Endodermal cell (in vitro differentiated cells): ENCODE measurements around the gene BCKDHA. TPM values are rescaled to one million over a fixed set of nuclear protein-coding genes. Genes with fewer than 3 reads are reported as not detected.

Experiments
- DNase-seq: peaks from one replicate; pipeline ENCODE4 v3.0.0-alpha.2; 2017
- H3K27ac ChIP-seq: 2 replicates; pipeline ENCODE4 v1.5.1; 2013; ENCODE audit warnings: mild to moderate bottlenecking, low read depth, low read length, moderate library complexity
- H3K27me3 ChIP-seq: 2 replicates; pipeline ENCODE4 v1.6.1; 2013; ENCODE audit warnings: mild to moderate bottlenecking, low read length, moderate library complexity; ENCODE audit not compliant: insufficient read depth, control insufficient read depth, poor library complexity, severe bottlenecking
- H3K36me3 ChIP-seq: 2 replicates; pipeline ENCODE4 v1.7.0; 2013; ENCODE audit warnings: mild to moderate bottlenecking, low read length, moderate library complexity; ENCODE audit not compliant: control insufficient read depth, insufficient read depth
- H3K4me1 ChIP-seq: one replicate; pipeline ENCODE4 v1.7.0; 2013; ENCODE audit warnings: low read length; ENCODE audit not compliant: control insufficient read depth, insufficient read depth
- H3K4me3 ChIP-seq: 2 replicates; pipeline ENCODE4 v1.5.1; 2013; ENCODE audit warnings: mild to moderate bottlenecking, low read length, moderate library complexity
- H3K9ac ChIP-seq: 2 replicates; pipeline ENCODE4 v1.6.1; 2013; ENCODE audit warnings: mild to moderate bottlenecking, low read length, moderate library complexity; ENCODE audit not compliant: poor library complexity, severe bottlenecking; ENCODE audit errors: extremely low read depth
- H3K9me3 ChIP-seq: 2 replicates; pipeline ENCODE4 v1.6.1; 2013; ENCODE audit warnings: mild to moderate bottlenecking, low read length, moderate library complexity; ENCODE audit not compliant: control insufficient read depth
- H3K27ac Mint-ChIP-seq: 2 replicates; pipeline ENCODE4 v1.8.0; 2020; ENCODE audit warnings: mixed read lengths
- H3K27me3 Mint-ChIP-seq: 2 replicates; pipeline ENCODE4 v1.8.0; 2021; ENCODE audit warnings: mild to moderate bottlenecking, mixed read lengths; ENCODE audit not compliant: insufficient read depth
- H3K36me3 Mint-ChIP-seq: 2 replicates; pipeline ENCODE4 v1.8.0; 2020; ENCODE audit warnings: low read depth, mixed read lengths
- H3K4me1 Mint-ChIP-seq: 2 replicates; pipeline ENCODE4 v1.8.0; 2020; ENCODE audit warnings: mixed read lengths
- H3K4me3 Mint-ChIP-seq: 2 replicates; pipeline ENCODE4 v1.8.0; 2020; ENCODE audit warnings: mild to moderate bottlenecking, moderate library complexity, mixed read lengths
- H3K9me3 Mint-ChIP-seq: 2 replicates; pipeline ENCODE4 v1.8.0; 2020; ENCODE audit warnings: mild to moderate bottlenecking, mixed read lengths
- WGBS, 2 experiments: methylation state at CpG; one replicate each; pipeline versions ENCODE4 v1.1.5 to v1.1.7; 2013; ENCODE audit warnings: missing lambda C conversion rate in 2 of 2, mixed read lengths in 1 of 2; ENCODE audit not compliant: insufficient coverage in 1 of 2, insufficient read length in 1 of 2; 5-methylcytosine and 5-hydroxymethylcytosine counted together
- total RNA-seq, 2 donors: library from RNA; stranded (reverse); fragmentation: NEBNext Ultra II Directional in 1 of 2; extraction: Animal tissue kit (Norgen Biotek cat#: 25700) in 1 of 2; gene quantifications; 2 replicates in 1 of 2; 3 replicates in 1 of 2; pipeline ENCODE4 v1.2.1, GENCODE V29; 2021
- TF ChIP-seq, protein P1 (sequence below): fragments of 200-600 bp; sonication (generic); conservative IDR thresholded peaks from 2 replicates; pipeline ENCODE4 v1.5.0; 2021; ENCODE audit warnings: antibody characterized with exemption, mild to moderate bottlenecking

Gene BCKDHA
- total RNA-seq, 2 donors from 2014 or later, result 18.0 to 21.6 TPM

DNA sequence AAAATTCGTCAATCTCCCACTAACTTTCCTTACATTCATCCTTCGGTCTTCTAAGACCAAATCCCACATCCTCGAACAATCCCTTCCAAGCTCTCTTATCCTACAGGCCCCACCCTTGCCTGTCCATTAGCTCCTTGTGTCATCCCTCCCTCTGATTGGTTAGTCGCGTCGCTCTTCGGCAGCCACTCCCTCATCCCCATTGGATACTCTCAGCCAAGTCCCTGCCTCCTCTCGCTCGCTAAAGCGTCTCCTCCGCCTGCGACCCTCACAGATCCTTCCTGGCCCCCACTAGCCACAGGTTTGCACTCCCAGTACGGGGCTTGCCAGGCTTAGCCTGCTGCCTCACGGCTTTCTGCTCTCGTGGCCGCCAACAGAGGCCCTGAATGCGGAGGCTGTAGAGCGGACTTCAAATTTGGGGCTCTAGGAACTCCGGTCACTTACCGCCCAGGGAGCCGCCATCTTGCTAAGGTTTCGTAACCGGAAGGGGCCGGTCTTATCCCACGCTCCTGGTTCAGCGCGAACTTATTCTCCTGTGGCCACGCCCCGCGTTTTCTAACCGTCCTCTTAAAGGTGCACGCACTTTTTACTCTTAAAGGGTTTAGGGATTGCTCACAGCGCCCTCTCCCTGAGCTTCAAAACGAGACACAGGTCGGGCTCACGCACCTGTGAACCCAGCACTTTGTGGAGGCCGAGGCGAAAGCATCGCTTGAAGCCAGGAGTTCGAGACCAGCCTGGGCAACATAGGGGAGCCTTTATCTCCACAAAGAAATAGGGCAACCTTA lies 42.0 kb downstream of the BCKDHA start, which contains the start of gene DMAC2:
Gene DMAC2 (minus strand): TSS at position 472 of the 782 bp plus-strand sequence. CDS start 13 bp downstream, at position 459.
- Histone ChIP-seq H3K4me1 (no peaks in the 10 kb centered on the region), H3K4me3 (peak within 1 kb of the TSS; percentile 98), H3K9ac (peak within 1 kb of the TSS; percentile 96), H3K9me3 (no peaks in the 10 kb centered on the region), H3K27ac (peak within 1 kb of the TSS; percentile 90), H3K27me3 (no peaks in the 10 kb centered on the region), H3K36me3 (peaks cover 7% of the 10 kb centered on the region)
- H3K27ac Mint-ChIP-seq, result no peak within 1 kb of the TSS
- no peaks in the 10 kb centered on the region for H3K9me3 Mint-ChIP-seq
- peaks cover 6% of the 10 kb centered on the region for H3K4me1 Mint-ChIP-seq
- 2% methylated on average over 35 to 40 of the region's 40 CpGs for WGBS, 2 experiments
- H3K36me3 Mint-ChIP-seq, result peaks cover 15% of the 10 kb centered on the region
- H3K4me3 Mint-ChIP-seq, result no peak within 1 kb of the TSS
- H3K27me3 Mint-ChIP-seq, result peaks cover 18% of the 10 kb centered on the region
- TF ChIP-seq, protein P1, sequence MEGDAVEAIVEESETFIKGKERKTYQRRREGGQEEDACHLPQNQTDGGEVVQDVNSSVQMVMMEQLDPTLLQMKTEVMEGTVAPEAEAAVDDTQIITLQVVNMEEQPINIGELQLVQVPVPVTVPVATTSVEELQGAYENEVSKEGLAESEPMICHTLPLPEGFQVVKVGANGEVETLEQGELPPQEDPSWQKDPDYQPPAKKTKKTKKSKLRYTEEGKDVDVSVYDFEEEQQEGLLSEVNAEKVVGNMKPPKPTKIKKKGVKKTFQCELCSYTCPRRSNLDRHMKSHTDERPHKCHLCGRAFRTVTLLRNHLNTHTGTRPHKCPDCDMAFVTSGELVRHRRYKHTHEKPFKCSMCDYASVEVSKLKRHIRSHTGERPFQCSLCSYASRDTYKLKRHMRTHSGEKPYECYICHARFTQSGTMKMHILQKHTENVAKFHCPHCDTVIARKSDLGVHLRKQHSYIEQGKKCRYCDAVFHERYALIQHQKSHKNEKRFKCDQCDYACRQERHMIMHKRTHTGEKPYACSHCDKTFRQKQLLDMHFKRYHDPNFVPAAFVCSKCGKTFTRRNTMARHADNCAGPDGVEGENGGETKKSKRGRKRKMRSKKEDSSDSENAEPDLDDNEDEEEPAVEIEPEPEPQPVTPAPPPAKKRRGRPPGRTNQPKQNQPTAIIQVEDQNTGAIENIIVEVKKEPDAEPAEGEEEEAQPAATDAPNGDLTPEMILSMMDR, result peak; percentile 68
- DNase-seq, result peak; percentile 98

DNA sequence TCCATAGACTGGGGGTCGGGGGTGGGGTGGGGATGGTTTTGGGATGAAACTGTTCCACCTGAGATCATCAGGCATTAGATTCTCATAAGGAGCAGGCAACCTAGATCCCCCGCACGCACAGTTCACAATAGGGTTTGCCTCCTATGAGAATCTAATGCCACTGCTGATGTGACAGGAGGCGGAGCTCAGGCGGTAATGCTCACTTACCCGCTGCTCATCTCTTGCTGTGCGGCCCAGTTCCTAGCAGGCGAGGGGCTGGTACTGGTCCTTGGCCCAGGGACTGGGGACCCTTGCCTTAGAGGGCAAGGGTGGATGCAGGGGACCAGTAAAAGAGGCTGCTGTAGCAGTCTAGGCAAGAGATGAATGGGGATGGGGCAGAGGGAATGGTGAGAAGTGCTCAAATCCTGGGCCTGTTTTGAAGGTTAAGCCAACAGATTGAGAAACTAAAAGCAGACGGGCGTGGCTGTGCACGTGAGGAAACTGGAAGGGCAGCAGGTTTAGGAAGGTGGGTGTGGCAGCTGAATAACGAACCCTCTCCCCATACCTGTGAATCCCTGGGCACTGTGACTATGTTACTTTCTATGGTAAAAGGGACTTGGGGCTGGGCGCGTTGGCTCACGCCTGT lies 43.8 kb downstream of the BCKDHA start:
- 75 to 82% methylated on average over 4 to 15 of the region's 15 CpGs for WGBS, 2 experiments
- no peak overlapping the region for H3K4me3 ChIP-seq
- H3K9ac ChIP-seq, result no peak overlapping the region
- H3K9me3 Mint-ChIP-seq, result no peaks in the 10 kb centered on the region
- TF ChIP-seq, protein P1, result no peak
- no peaks in the 10 kb centered on the region for H3K9me3 ChIP-seq
- no peak overlapping the region for H3K4me3 Mint-ChIP-seq
- peaks cover 4% of the 10 kb centered on the region for H3K4me1 Mint-ChIP-seq
- no peak for DNase-seq
- peaks cover 2% of the 10 kb centered on the region for H3K27me3 ChIP-seq
- peaks cover 7% of the 10 kb centered on the region for H3K36me3 ChIP-seq
- H3K27ac Mint-ChIP-seq, result no peak overlapping the region
- H3K27ac ChIP-seq, result no peak overlapping the region
- H3K27me3 Mint-ChIP-seq, result peaks cover 27% of the 10 kb centered on the region
- H3K4me1 ChIP-seq, result no peaks in the 10 kb centered on the region
- H3K36me3 Mint-ChIP-seq, result peaks cover 15% of the 10 kb centered on the region

DNA sequence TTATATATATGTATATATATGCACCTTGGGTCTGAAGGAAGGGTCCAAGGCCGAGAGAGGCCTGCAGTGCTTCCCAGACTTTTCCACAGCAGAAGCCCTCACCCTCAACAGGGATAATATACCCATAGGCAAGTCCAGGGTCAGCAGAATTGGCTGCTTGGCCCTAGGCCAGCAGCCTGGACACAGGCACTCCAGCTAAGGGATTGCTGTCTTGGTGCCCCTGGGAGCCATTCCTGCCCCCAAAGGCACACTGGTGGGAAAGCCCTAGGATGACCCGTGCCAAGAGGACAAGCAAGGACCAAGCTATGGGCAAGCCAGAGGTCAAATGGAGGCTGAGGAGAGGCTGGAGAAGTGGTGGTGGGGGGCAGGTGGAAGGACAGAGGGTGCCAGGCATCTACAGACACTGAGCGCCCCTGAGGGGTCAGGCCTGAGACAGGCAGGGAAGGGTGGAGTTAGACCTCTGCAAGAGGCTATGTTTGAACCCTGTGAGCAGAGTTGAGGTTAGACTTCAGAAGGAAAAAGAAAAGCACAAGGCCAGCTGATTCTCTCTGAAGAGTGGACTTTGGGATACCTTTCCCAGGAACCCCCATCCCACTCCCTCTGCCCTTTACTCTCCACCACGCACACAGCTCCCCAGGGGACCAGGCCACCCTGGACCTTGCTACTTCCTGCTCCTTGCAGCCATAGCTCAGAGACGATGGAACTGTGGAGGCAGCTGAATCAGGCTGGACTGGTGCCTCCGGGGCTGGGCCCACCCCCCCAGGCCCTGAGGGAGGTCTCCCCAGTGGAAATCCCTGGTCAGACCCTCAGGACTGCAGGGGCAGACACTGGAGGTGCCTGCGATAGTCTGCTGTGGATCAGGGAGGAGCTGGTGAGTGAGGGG lies 45.1 kb downstream of the BCKDHA start, which contains the start of gene ERICH4:
Gene ERICH4 (plus strand): TSS at position 684 of the 883 bp plus-strand sequence. CDS start 14 bp downstream, at position 698.
- TF ChIP-seq, protein P1, result no peak
- no peak for DNase-seq
- H3K9ac ChIP-seq, result no peak within 1 kb of the TSS
- no peak within 1 kb of the TSS for H3K4me3 Mint-ChIP-seq
- H3K36me3 ChIP-seq, result peaks cover 6% of the 10 kb centered on the region
- H3K27me3 ChIP-seq, result peaks cover 13% of the 10 kb centered on the region
- H3K9me3 ChIP-seq, result no peaks in the 10 kb centered on the region
- H3K27ac ChIP-seq, result no peak within 1 kb of the TSS
- peaks cover 38% of the 10 kb centered on the region for H3K27me3 Mint-ChIP-seq
- no peaks in the 10 kb centered on the region for H3K4me1 Mint-ChIP-seq
- peaks cover 7% of the 10 kb centered on the region for H3K36me3 Mint-ChIP-seq
- no peaks in the 10 kb centered on the region for H3K9me3 Mint-ChIP-seq
- no peak within 1 kb of the TSS for H3K27ac Mint-ChIP-seq
- H3K4me1 ChIP-seq, result no peaks in the 10 kb centered on the region
- 64 to 80% methylated on average over 5 to 7 of the region's 7 CpGs for WGBS, 2 experiments
- H3K4me3 ChIP-seq, result no peak within 1 kb of the TSS
